Measurements from ENCODE around the gene LHPP.

DNA sequence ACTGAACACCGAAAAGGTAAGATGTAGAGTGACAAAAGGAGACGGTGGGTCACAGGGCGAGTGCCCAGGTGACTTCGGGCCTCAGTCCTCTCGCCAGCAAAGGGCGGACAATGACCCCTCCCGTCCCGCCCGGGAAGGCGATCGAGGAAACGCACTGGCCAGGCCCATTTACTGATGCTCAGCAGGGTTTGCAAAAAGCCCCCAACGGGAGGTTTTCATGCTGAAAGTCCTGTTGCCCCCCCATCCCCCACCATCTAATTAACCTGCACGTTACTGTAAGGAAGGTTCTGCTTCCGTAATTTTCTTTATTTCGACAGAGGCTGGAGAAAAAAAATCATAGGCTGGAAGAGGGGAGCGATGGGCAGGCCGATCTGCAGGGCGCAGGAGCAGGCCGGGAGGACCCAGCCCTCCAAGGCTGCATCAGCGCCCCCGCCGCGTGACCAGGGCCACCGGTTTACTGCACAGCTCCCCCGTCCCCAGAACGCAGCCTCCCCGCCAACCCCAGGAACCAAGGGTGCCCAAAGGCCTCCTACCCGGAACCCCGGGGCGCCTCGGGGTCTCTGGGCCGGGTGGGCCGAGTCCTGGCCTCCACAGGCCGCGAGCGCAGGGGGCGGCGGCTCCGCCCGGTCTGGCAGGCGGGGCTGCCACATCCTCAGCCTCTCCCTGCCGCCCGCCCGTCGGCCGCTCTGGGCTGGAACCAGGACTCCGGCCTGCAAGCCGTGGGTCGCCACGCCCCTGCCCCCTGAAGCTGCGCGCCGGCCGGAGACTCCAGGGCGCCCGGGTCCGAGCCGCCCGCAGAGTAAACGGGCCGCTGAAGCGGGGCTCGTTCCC, 43.5 kb upstream of the LHPP start:
- no peak for TF ChIP-seq ZBTB48 (tag by site-specific recombination; IDR thresholded peaks at IDR 0.05)
- TF ChIP-seq, protein P1, sequence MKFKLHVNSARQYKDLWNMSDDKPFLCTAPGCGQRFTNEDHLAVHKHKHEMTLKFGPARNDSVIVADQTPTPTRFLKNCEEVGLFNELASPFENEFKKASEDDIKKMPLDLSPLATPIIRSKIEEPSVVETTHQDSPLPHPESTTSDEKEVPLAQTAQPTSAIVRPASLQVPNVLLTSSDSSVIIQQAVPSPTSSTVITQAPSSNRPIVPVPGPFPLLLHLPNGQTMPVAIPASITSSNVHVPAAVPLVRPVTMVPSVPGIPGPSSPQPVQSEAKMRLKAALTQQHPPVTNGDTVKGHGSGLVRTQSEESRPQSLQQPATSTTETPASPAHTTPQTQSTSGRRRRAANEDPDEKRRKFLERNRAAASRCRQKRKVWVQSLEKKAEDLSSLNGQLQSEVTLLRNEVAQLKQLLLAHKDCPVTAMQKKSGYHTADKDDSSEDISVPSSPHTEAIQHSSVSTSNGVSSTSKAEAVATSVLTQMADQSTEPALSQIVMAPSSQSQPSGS (tag by site-specific recombination; IDR thresholded peaks at IDR 0.05; ENCODE audit: low read depth): no peak
- peak; percentile 63 for TF ChIP-seq CTCF (tag by site-specific recombination; IDR thresholded peaks at IDR 0.05)
- no peak for TF ChIP-seq ZNF121 (tag by site-specific recombination; IDR thresholded peaks at IDR 0.05)
- no peak for TF ChIP-seq ZBTB7A (tag by site-specific recombination; IDR thresholded peaks at IDR 0.05; ENCODE audit: low read depth)
- TF ChIP-seq MEIS1 (CRISPR knock-in tag; IDR thresholded peaks at IDR 0.05; ENCODE audit: borderline replicate concordance): no peak
- no peak for TF ChIP-seq GLI2 (tag by site-specific recombination; IDR thresholded peaks at IDR 0.05; ENCODE audit: borderline replicate concordance, low read depth)
- peak; percentile 57 for TF ChIP-seq SP2 (tag by site-specific recombination; IDR thresholded peaks at IDR 0.05)
- no peak for TF ChIP-seq ZNF704 (tag by site-specific recombination; IDR thresholded peaks at IDR 0.05)
- no peak for TF ChIP-seq ZNF555 (tag by site-specific recombination; conservative IDR thresholded peaks at IDR 0.05)
- peak; percentile 63; the same call in 1 of the 2 replicates for TF ChIP-seq KLF9 (tag by site-specific recombination; IDR thresholded peaks at IDR 0.05; ENCODE audit: low read depth)
- TF ChIP-seq, protein P2, sequence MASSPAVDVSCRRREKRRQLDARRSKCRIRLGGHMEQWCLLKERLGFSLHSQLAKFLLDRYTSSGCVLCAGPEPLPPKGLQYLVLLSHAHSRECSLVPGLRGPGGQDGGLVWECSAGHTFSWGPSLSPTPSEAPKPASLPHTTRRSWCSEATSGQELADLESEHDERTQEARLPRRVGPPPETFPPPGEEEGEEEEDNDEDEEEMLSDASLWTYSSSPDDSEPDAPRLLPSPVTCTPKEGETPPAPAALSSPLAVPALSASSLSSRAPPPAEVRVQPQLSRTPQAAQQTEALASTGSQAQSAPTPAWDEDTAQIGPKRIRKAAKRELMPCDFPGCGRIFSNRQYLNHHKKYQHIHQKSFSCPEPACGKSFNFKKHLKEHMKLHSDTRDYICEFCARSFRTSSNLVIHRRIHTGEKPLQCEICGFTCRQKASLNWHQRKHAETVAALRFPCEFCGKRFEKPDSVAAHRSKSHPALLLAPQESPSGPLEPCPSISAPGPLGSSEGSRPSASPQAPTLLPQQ (tag by site-specific recombination; IDR thresholded peaks at IDR 0.05): no peak
- TF ChIP-seq ZNF423 (tag by site-specific recombination; IDR thresholded peaks at IDR 0.05): 0 out of 2 replicates have a peak, but pooled peaks have one; percentile 26
- TF ChIP-seq ZNF274 (IDR thresholded peaks at IDR 0.05; ENCODE audit: low read length): no peak
- TF ChIP-seq ZNF274 (tag by site-specific recombination; IDR thresholded peaks at IDR 0.05; ENCODE audit: borderline replicate concordance): no peak
